T47D (cell line): Measurements from ENCODE around the gene NOP53.
"Not testable (repeated sequence)": the region's sequence is repeated elsewhere in the genome, so short reads cannot be mapped to it uniquely, and the experiment has no call there.

Source experiments
- DNase-seq, 2 experiments: peaks; one replicate each; pipeline versions ENCODE4 v3.0.0 to v3.0.0-alpha.2; 2011 to 2012; ENCODE audit warnings: low read depth in 1 of 2, low spot score in 1 of 2
- JUND ChIP-seq: IDR thresholded peaks from 2 replicates; pipeline ENCODE4 v1.6.1; 2012; ENCODE audit warnings: low read depth
- in situ Hi-C: cut with HindIII; loops from 2 replicates; pipeline ENCODE4 v1.10.0; 2016; ENCODE audit warnings: low sequenced_read_pairs, low pct_unique_long_range_greater_than_20kb

Gene NOP53

GRCh38 chr19:47778049-47778953 is 33.0 kb downstream of the NOP53 start, which contains the start of gene SELENOW:
Gene SELENOW (plus strand): TSS chr19:47778703. CDS start chr19:47778786, 83 bp downstream.
- peak; percentile 73 to 83 for DNase-seq

DNA sequence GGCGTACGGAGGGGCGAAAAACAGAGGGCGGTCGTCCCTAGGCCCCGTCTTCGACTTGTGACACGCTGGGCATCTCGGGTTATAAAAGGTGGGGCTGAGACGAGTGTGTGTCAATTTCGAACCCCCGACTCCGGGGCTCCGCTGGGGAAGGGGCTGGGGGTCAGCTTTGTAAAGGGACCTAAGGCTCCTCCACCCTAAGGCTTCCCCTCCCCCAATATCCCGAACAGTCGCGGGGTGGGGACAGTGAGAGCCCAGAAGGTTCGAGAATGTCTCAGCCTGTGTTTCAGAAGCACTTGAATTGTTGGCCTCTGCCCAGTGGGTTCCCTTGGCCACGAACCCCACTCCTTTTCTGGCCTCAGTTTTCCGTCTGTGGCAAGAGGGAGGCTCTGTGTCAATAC is 33.6 kb downstream of the NOP53 start:
- peak; percentile 28 to 35 for DNase-seq
- in situ Hi-C loops = no loop called here
- TF ChIP-seq JUND = no peak

More at GRCh38 chr19:47778049-47778953, 33.0 kb downstream of the NOP53 start, which contains the start of gene SELENOW:
- in situ Hi-C loops = no loop called here
- TF ChIP-seq JUND = no peak

DNA sequence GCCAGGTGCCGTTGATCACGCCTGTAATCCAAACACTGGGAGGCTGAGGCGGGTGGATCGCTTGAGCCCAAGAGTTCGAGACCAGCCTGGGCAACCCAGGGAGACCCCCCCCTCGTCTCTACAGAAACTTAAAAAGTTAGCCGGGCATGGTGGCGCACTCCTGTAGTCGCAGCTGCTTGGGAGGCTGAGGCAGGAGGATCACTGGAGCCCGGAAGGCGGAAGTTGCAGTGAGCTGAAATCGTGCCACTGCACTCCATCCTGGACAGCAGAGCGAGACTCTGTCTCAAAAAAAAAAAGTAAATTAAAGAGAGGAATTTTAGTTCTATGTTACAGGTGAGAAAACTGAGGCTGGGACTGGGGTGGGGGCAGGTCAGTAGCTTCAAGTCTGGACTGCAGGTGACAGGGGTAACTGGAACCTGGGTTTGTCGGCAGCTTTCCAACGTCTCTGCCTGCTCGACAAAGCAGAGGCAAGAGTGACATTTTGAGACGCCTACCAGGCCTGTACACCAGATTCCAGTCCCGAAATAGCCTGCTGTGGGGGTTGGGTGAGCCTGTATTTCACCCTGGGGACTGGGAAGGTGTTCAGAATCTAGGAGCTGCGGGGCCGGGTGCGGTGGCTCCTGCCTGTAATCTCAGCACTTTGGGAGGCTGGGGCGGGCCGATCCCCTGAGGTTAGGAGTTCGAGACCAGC is 34.3 kb downstream of the NOP53 start:
- in situ Hi-C loops = no loop called here
- peak; percentile 13 to 57 for DNase-seq
- no peak for TF ChIP-seq JUND

DNA sequence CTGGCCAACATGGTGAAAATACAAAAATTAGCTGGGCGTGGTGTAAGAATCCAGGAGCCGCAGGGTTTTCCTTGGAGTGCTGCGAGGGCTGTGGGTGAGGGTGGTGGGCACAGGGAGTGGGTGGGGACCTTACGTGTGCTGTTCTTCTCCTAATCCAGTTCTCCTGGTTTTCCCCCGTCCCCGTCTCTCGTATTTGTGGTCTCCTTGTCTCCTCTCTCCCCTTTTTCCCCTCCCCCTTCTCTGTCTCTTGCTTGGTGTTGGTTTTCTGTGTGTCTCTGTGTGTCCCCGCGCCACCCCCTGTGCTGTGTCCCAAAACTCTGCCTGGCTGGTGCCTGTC is 34.8 kb downstream of the NOP53 start:
- no peak for DNase-seq
- TF ChIP-seq JUND = no peak
- in situ Hi-C loops = no loop called here

GRCh38 chr19:47781590-47782262 is 36.4 kb downstream of the NOP53 start:
- no peak for DNase-seq
- in situ Hi-C loops = no loop called here
- no peak for TF ChIP-seq JUND

DNA sequence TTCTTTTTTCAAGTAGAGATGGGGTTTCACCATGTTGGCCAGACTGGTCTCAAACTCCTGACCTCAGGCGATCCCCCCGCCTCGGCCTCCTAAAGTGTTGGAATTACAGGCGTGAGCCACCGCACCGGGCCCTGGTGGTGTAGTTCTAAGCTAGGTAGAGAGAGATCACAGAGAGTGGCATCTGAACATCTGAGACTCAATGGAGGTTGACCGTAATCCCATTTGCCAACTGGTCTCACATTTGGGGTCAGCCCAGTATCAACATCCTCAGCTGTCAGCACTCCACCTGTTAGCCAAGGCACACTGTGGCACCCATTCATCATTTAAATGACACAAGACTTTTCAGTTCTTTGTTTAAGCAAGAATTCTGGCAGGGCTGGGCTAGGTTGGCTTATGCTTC is 41.2 kb downstream of the NOP53 start:
- DNase-seq = no peak
- in situ Hi-C loops = no loop called here
- no peak for TF ChIP-seq JUND

DNA sequence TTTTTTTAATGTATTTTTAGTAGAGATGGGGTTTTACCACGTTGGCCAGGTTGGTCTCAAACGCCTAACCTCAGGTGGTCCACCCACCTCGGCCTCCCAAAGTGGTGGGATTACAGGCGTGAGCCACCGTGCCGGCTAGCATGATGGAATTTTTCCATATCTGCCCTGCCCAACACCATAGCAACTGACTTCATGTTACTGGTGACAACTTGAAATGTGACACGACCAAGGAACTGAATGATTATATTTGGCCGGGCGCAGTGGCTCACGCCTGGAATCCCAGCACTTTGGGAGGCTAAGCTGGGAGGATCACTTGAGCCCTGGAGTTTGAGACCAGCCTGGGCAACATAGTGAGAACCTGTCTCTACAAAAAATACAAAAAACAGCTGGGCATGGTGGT is 42.0 kb downstream of the NOP53 start:
- in situ Hi-C loops, DNase-seq: not testable (repeated sequence)

- in situ Hi-C loops, DNase-seq: not testable (repeated sequence)
Observed at GRCh38 chr19:47789811-47790210, 44.5 kb downstream of the NOP53 start.

DNA sequence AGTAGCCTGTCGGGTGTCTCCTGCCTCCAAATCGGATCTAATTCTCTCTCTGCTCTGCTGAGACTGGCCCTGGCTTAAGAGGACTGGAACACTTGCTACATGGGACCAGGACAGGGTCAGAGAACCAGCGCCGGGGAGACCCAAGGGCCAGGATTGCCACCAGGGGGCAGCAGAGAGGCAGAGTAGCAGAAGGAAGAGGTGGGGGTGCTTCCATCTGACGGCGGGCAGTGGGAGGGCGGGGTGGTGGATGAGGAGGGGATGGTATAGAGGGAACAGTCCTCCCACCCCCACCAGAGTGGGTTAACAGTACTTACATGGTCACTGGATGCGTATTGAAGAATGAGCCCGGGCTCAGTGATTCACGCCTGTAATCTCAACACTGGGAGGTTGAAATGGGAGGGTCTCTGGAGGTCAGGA is 45.1 kb downstream of the NOP53 start:
- peak; percentile 67 to 76 for DNase-seq
- TF ChIP-seq JUND = no peak
- in situ Hi-C loops = no loop called here

GRCh38 chr19:47792616-47793015 is 47.3 kb downstream of the NOP53 start:
- TF ChIP-seq JUND = no peak
- in situ Hi-C loops = no loop called here
- DNase-seq = no peak

GRCh38 chr19:47794526-47794925 is 49.2 kb downstream of the NOP53 start:
- TF ChIP-seq JUND = no peak
- DNase-seq = no peak
- in situ Hi-C loops = no loop called here

DNA sequence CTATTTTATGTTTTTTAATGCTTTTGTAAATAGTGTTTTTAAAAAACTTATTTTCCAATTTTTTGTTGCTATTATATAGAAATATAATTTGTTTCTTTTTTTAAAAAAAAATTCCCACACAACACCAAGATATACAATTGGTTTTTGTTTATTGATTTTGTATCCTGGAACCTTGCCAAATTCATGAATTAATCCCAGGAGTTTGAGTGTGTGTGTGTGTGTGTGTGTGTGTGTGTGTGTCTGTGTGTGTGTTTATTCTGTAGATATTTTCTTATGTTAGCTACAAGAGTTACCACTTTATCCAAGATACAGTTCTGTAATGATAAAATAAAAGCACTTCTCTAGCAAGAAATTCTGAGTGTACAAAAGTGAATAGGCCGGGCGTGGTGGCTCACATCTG is 51.4 kb downstream of the NOP53 start:
- DNase-seq = no peak
- in situ Hi-C loops = no loop called here
- no peak for TF ChIP-seq JUND
